Vagina (tissue), 2 donors: ENCODE measurements around the gene UBE2D1.

Source experiments
- CTCF ChIP-seq, 3 experiments: fragments of 450-650 bp in 2 of 3; fragments of 200-600 bp in 1 of 3; sonication (generic) in 1 of 3; IDR thresholded peaks; one replicate each; pipeline ENCODE4 v1.5.1; 2017 to 2019; ENCODE audit warnings: antibody characterized with exemption in 3 of 3, mild to moderate bottlenecking in 2 of 3, moderate library complexity in 2 of 3
- POLR2A ChIP-seq, 2 donors: fragments of 450-650 bp; IDR thresholded peaks; one replicate each; pipeline ENCODE4 v1.6.1; 2017; ENCODE audit warnings: antibody characterized with exemption in 2 of 2, mild to moderate bottlenecking in 2 of 2, moderate library complexity in 2 of 2
- POLR2AphosphoS5 ChIP-seq, 2 donors: sonication (generic); formaldehyde crosslinking; IDR thresholded peaks; one replicate each; pipeline ENCODE4 v1.9.0; 2017; ENCODE audit warnings: antibody characterized with exemption in 2 of 2, mild to moderate bottlenecking in 2 of 2, low read depth in 1 of 2; ENCODE audit not compliant: insufficient read depth in 1 of 2

- TF ChIP-seq CTCF (IDR thresholded peaks at IDR 0.05) = no peak
- no peak for TF ChIP-seq POLR2A (IDR thresholded peaks at IDR 0.05)
- TF ChIP-seq POLR2AphosphoS5 (IDR thresholded peaks at IDR 0.05; ENCODE audit: insufficient read depth in 1 of 2, low read depth in 1 of 2) = no peak
Measured at GRCh38 chr10:58396057-58396456, 61.3 kb downstream of the UBE2D1 start.
